Peyer's patch (tissue), 4 donors: ENCODE results near the gene NSFL1C. TPM values are rescaled to one million over a fixed set of nuclear protein-coding genes. Genes with fewer than 3 reads are reported as not detected.

Source experiments
- DNase-seq, 3 donors: peaks; one replicate each; pipeline ENCODE4 v3.0.0-alpha.2; 2017 to 2019
- H3K27ac ChIP-seq, 4 donors: fragments of 200-600 bp; sonication (generic); one replicate each; pipeline ENCODE4 v1.5.1; 2016 to 2019
- H3K27me3 ChIP-seq, 2 donors: fragments of 200-600 bp; sonication (generic); one replicate each; pipeline ENCODE4 v1.5.1; 2019
- H3K36me3 ChIP-seq, 3 donors: fragments of 200-600 bp; sonication (generic); one replicate each; pipeline ENCODE4 v1.5.1; 2016 to 2019
- H3K4me1 ChIP-seq, 4 donors: fragments of 200-600 bp; sonication (generic); one replicate each; pipeline ENCODE4 v1.5.1; 2016 to 2019
- H3K4me3 ChIP-seq, 4 donors: fragments of 200-600 bp; sonication (generic); 1 replicate in 3 of 4; 2 replicates in 1 of 4; pipeline ENCODE4 v1.5.1; 2016 to 2019; ENCODE audit warnings: mild to moderate bottlenecking in 1 of 4
- H3K9me3 ChIP-seq, 4 donors: fragments of 200-600 bp; sonication (generic); one replicate each; pipeline ENCODE4 v1.5.1; 2016 to 2019; ENCODE audit warnings: mild to moderate bottlenecking in 1 of 4
- CTCF ChIP-seq, 6 experiments: fragments of 450-650 bp in 4 of 6; fragments of 200-600 bp in 2 of 6; sonication (generic) in 1 of 6; IDR thresholded peaks; one replicate each; pipeline ENCODE4 v1.5.1; 2017 to 2019; ENCODE audit warnings: antibody characterized with exemption in 6 of 6, mild to moderate bottlenecking in 3 of 6, moderate library complexity in 1 of 6
- POLR2A ChIP-seq, 2 donors: fragments of 450-650 bp; IDR thresholded peaks; one replicate each; pipeline ENCODE4 v1.5.1; 2017; ENCODE audit warnings: antibody characterized with exemption in 2 of 2, mild to moderate bottlenecking in 2 of 2, moderate library complexity in 2 of 2
- total RNA-seq, 4 donors: library from RNA; depleted of rRNA; stranded (reverse); fragments of >200 nt; gene quantifications; one replicate each; pipeline ENCODE4 v1.1.0, GENCODE V29; 2016

Gene NSFL1C
- total RNA-seq, 4 donors from 2014 or later, result 49.9 to 82.5 (median 59.8) TPM

DNA sequence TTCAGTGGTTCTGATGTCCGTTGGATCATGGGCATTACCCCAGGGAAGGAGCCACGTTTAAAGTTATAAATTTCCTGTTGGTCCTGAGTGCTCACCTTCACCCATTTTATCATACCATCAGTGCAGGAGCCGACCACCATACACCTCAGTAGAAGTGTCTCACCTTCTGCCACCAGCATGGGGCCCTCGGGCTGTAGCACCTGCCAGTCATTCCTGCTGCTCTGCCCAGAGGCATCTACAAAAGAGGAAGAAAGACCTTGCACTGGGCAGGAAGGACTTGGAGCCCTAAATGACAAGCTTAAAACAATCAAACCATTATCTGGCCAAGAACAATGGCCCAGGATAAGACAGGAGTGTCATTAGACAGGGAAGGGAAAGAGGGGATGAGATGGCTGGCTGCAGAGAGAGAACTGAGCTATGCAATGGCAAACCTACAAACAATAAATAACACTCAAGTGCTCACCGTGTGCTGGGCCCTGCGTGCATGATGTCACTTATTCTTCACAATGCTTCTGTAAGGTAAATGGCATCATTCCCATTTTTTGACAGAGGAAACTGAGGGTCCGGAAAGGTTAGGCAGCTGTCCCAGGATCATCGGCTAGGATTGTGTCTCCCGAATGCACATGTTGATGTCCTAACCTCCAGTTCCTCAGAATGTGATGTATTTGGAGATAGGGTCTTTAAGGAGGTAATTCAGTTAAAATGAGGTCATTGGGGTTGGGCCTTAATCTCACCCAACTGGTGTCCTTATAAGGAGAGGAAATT, 13.4 kb upstream of the NSFL1C start:
- Histone ChIP-seq H3K9me3 (no peaks in the 10 kb centered on the region), H3K4me3 (no peak overlapping the region), H3K36me3 (no peaks in the 10 kb centered on the region), H3K4me1 (no peaks in the 10 kb centered on the region), H3K27ac (no peak overlapping the region), H3K27me3 (no peaks in the 10 kb centered on the region)
- no peak for TF ChIP-seq CTCF (IDR thresholded peaks at IDR 0.05)
- no peak for TF ChIP-seq POLR2A (IDR thresholded peaks at IDR 0.05)
- no peak for DNase-seq

GRCh38 chr20:1478566-1478965, 11.9 kb upstream of the NSFL1C start:
- H3K27ac ChIP-seq, result no peak overlapping the region

DNA sequence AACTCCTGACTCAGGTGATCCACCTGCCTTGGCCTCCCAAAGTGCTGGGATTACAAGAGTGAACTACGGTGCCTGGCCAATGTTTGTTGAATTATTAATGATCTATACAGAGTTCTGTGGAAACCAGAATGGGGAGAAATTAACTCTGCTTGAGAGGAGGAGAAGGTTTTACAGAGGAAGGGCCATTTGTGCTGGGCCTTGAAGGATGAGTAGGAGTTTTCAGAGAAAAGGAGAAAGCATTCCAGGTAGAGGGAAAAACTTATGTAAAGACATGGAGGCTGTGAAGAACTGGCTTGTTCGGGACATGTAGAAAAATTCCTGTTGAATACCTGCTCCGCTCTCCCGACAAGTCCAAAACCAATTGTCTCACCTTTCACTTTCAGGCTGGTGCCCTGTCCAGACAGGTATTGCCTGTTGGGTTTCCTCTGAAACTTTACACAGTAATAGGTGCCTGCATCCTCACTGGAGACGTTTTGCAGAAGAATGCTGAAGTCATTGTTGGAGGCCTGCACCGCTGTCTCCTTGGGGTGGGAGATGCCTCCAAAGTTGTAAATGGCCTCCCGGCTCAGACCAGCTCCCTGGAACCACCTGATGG, 11.3 kb upstream of the NSFL1C start:
- TF ChIP-seq POLR2A (IDR thresholded peaks at IDR 0.05) (no peak), CTCF (IDR thresholded peaks at IDR 0.05) (no peak)
- peaks cover 0 to under 1% (median 0%) of the 10 kb centered on the region in 4 donors for H3K4me1 ChIP-seq
- H3K4me3 ChIP-seq, result no peak overlapping the region
- DNase-seq, result no peak
- no peaks in the 10 kb centered on the region for H3K27me3 ChIP-seq
- H3K9me3 ChIP-seq, result no peaks in the 10 kb centered on the region
- H3K36me3 ChIP-seq, result no peaks in the 10 kb centered on the region
- no peak overlapping the region for H3K27ac ChIP-seq

More at GRCh38 chr20:1478566-1478965, 11.9 kb upstream of the NSFL1C start:
- Histone ChIP-seq H3K27me3 (no peaks in the 10 kb centered on the region), H3K9me3 (no peaks in the 10 kb centered on the region), H3K4me1 (no peaks in the 10 kb centered on the region), H3K4me3 (no peak overlapping the region), H3K36me3 (no peaks in the 10 kb centered on the region)
- TF ChIP-seq POLR2A (IDR thresholded peaks at IDR 0.05) (no peak), CTCF (IDR thresholded peaks at IDR 0.05) (no peak)
- no peak for DNase-seq

DNA sequence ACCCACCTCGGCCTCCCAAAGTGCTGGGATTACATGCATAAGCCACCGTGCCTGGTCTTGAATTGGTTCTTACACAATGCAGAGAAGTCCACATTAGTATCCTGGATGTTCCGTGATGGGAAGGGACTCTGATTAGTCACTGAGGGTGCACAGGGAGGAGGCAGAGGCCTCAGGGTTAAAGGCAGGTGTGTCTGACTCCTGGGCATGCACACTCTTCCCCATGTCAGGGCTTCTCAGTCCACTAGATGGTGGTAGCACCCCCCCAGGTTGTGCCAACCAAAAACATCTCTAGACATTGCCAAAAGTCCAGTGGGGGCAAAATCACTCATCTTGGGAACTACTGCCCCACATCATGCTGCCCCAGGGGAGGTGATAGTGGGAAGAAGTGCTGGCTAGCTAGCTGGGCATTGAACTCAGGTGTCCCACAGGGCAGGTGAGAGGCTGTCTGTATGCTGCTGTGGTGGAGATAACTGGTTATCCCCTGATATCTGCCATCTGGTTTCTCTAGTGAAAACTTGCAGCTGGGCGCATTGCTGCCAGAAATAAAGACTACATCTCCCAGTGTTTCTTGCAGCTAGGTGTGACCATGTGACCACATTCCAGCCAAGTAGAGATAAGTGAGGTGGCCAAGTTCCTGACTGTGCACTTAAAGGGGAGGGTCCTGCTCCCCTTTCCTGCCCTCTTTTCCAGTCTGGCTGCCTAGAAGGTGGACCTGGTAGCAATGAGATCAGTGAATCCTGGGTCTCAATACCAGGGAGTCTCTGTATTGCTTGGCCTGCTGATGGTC, 8.4 kb upstream of the NSFL1C start:
- no peaks in the 10 kb centered on the region for H3K9me3 ChIP-seq
- no peak for DNase-seq
- H3K27ac ChIP-seq, result no peak overlapping the region
- peaks cover 0 to 18% (median 2%) of the 10 kb centered on the region in 4 donors for H3K4me1 ChIP-seq
- H3K27me3 ChIP-seq, result no peaks in the 10 kb centered on the region
- TF ChIP-seq POLR2A (IDR thresholded peaks at IDR 0.05) (no peak), CTCF (IDR thresholded peaks at IDR 0.05) (no peak)
- H3K36me3 ChIP-seq, result no peaks in the 10 kb centered on the region
- no peak overlapping the region for H3K4me3 ChIP-seq

DNA sequence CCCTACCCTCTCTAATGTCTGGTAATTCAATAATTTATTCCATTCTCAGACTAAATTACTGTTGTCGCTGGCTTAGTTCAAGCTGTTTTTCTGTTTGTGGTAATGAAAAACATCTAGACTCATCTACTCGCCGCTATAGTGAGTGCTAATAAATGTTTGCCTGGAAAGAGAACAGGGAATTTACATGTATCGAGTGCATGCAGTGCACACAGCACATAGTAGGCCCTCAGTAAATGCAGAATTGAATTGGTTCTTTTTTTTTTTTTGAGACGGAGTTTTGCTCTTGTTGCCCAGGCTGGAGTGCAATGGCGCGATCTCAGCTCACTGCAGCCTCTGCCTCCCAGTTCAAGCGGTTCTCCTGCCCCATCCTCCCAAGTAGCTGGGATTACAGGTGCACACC, 7.7 kb upstream of the NSFL1C start:
- peaks cover 0 to 24% (median 2%) of the 10 kb centered on the region in 4 donors for H3K4me1 ChIP-seq
- no peak for DNase-seq
- TF ChIP-seq CTCF (IDR thresholded peaks at IDR 0.05) (no peak), POLR2A (IDR thresholded peaks at IDR 0.05) (no peak)
- no peak overlapping the region for H3K27ac ChIP-seq
- H3K9me3 ChIP-seq, result no peaks in the 10 kb centered on the region
- no peak overlapping the region for H3K4me3 ChIP-seq
- no peaks in the 10 kb centered on the region for H3K36me3 ChIP-seq
- no peaks in the 10 kb centered on the region for H3K27me3 ChIP-seq
